HG03159 (cell line): ENCODE measurements around the gene DUSP28.
"Not testable (repeated sequence)": the region's sequence is repeated elsewhere in the genome, so short reads cannot be mapped to it uniquely, and the experiment has no call there.

Experiments used
- ATAC-seq: cut with Tn5 transposase; IDR thresholded peaks from one replicate; pipeline ENCODE4 v1.9.1; 2021; ENCODE audit warnings: mild to moderate bottlenecking, moderate library complexity; ENCODE audit not compliant: unreplicated experiment

The DUSP28 gene

DNA sequence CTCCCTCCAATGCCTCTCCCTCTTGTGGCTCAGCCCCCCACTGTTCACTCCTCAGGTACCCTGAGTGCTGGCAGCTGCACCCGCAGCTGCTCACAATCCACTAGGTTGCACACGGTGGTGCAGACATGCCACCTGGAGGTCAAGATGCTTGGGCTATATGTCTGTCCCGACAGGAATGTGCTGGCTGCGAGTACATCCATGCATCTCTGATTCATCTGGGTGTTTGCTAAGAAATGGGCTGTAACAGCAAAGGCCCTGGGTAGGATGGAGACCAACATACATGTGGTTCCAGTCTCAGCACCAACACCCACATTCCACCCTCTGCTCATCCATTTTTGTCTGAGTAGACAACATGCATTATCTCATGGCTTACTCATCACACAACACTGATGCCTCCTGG is 33.6 kb upstream of the DUSP28 start:
- no peak for ATAC-seq

GRCh38 chr2:240527153-240527750 is 32.9 kb upstream of the DUSP28 start:
- ATAC-seq: no peak

GRCh38 chr2:240528406-240529040 is 31.6 kb upstream of the DUSP28 start:
- no peak for ATAC-seq

GRCh38 chr2:240529344-240529999 is 30.7 kb upstream of the DUSP28 start:
- ATAC-seq: no peak

- ATAC-seq: no peak
These were observed 30.0 kb upstream of the DUSP28 start for GRCh38 chr2:240530181-240530580.

DNA sequence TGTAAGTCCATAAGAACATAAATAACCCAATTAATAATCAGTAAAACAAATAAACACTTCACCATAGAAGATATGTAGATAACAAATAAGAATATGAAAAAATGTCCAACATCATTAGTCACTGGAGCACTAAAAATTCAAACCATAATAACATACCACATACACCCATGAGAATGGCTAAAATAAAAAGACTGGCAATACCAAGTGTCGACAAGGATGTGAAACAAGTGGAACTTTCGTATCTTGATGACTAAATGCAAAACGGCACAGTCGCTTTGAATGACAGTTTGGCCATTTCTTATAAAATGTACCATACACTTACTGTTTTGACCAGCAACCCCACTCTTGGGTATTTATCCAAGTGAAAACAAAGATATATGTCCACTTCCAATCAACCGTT is 29.1 kb upstream of the DUSP28 start:
- ATAC-seq: no peak

- no peak for ATAC-seq
These were observed 28.0 kb upstream of the DUSP28 start for GRCh38 chr2:240532031-240532775.

DNA sequence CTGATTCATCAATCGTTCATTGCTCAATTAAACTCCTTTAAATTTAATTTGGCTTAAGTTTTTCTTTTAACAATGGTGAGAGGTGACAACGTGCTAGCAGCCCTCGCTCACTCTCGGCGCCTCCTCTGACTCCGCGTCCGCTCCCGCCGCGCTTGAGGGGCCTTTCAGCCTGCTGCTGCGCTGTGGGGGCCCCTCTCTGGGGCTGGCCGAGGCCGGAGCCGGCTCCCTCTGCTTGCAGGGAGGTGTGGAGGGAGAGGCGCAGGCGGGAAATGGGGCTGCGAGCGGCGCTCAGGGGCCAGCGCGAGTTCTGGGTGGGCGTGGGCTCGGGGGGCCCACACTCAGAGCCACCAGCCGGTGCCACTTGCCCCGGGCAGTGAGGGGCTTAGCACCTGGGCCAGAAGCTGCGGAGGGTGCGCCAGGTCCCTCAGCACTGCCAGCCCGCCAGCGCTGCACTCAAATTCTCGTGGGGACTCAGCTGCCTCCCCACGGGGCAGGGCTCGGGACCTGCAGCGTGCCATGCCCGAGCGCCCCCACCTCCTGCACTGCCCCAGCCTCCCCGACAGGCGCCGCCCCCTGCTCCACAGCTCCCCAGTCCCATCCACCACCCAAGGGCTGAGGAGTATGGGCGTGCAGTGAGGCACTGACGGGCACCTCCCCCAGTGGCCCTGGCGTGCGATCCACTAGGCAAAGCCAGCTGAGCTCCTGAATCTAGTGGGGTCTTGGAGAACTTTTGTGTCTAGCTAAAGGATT is 22.0 kb upstream of the DUSP28 start:
- ATAC-seq: no peak

DNA sequence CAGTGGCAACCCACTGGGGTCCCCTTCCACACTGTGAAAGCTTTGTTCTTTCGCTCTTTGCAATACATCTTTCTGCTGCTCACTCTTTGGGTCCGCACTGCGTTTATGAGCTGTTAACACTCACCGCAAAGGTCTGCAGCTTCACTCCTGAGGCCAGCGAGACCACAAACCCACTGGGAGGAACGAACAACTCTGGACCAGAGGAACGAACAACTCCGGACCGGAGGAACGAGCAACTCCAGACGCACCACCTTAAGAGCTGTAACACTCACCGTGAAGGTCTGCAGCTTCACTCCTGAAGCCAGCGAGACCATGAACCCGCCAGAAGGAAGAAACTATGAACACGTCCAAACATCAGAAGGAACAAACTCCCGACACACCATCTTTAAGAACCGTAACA is 21.1 kb upstream of the DUSP28 start:
- ATAC-seq: not testable (repeated sequence)

- ATAC-seq: no peak
These were observed 20.3 kb upstream of the DUSP28 start for GRCh38 chr2:240539906-240540305.

GRCh38 chr2:240551288-240551687 is 8.9 kb upstream of the DUSP28 start:
- no peak for ATAC-seq

DNA sequence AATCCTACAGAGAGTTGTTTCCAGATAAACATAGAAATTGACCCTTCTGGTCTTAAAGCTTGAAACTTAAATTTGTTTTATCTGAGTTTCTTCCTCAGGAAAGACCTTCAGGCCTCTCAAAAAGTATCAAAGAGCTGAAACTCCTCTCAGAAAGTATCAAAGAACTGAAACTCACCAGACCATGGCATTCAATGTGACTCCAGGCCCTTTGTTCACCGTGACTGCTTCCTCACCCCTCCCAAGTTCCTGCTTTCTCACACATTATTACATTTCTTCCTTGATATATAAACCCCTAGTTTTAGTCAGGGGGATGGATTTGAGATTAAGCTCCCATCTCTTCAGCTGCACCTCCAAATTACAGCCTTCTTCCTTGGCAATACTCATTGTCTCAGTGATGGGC is 8.3 kb upstream of the DUSP28 start:
- no peak for ATAC-seq

- ATAC-seq: no peak
These were observed 6.1 kb upstream of the DUSP28 start for GRCh38 chr2:240553956-240554480.

GRCh38 chr2:240554767-240555493 is 5.2 kb upstream of the DUSP28 start:
- no peak for ATAC-seq

DNA sequence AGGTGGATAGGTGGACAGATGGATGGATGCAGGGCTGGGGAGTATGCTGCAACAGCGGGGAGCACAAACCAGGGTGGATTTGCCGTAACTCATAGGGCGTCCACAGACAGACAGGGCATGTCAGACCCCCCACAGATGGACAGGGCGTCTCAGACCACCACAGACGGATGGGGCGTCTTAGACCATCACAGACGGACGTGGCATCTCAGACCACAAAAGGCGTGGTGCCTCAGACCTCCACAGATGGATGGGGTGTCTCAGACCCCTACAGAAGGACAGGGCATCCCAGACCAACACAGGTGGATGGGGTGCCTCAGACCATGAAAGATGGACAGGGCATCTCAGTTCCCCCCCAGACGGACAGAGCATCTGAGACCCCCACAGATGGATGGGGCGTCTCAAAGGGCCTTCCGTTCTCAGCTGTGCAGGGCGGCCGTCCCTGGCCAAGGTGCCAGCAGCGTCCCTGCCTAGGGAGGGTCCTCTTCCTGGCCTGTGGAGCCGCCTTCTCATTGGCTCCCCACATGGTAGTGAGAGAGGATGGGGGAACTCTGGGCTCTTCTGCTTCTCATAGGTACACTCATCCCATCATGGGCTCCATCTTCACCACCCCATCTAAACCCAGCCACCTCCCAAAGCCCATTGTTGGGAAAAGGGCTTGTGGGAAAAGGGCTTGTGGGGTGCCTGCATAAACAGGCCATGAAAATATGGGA is 4.5 kb upstream of the DUSP28 start:
- no peak for ATAC-seq

- no peak for ATAC-seq
These were observed 3.5 kb upstream of the DUSP28 start for GRCh38 chr2:240556553-240557100.

DNA sequence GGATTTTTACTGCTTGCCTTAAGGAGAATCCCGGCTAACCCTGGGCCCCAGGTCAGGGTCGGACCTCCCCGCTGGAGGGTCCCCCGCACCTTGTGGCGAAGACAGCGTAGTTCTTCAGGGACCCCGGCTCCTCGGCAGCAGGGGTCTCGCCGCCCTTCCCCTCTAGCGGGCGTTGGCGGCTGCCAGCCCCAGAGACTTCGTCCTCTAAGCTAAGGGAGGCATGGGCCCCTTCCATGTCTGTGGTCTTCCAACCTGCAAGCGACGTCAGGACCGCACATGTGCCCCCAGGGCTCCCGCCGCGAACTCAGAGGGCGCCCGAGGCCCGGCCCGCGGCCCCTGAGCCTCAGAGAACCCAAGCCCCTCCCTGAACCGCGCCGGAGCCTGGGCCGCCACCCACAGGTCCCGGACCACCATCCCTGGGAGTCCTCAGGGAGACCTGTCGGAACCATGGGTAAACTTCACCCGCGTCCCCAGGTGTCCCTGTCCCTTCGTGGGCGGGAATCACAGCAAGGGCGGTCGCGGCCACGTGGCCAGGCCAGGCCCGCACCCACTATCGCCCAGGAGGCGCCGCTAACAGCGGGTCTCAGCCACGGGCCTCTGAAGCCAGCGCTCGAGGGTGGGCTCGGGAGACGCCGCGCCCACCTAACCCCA is 2.9 kb upstream of the DUSP28 start:
- ATAC-seq: no peak

DNA sequence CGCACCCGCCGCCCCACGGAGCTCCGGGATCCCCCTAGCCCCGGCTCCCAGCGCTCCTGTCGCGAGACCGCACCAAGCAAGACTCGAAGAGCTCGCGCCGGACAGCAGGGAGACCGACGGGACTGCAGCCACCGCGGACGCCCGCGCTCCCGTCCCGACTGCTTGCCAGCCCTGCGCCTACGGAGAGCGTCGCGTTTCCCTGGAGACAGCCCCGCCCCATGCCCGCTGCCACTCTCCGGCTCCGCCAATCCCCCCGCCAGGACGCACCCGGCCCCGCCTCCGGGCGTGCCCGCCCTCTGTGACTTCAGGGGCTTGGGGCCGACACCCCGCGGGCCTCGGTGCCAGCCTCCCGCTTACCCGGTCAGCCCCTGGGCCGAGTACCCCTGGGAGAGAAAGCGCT is 2.3 kb upstream of the DUSP28 start, which contains the start of gene ANKMY1:
TSS of gene ANKMY1 (minus strand) at position 181 of the 400 bp plus-strand sequence. CDS start 653 bp downstream, outside the sequence.
- ATAC-seq: no peak
